ENCODE measurements around the gene OCSTAMP.

Gene OCSTAMP

DNA sequence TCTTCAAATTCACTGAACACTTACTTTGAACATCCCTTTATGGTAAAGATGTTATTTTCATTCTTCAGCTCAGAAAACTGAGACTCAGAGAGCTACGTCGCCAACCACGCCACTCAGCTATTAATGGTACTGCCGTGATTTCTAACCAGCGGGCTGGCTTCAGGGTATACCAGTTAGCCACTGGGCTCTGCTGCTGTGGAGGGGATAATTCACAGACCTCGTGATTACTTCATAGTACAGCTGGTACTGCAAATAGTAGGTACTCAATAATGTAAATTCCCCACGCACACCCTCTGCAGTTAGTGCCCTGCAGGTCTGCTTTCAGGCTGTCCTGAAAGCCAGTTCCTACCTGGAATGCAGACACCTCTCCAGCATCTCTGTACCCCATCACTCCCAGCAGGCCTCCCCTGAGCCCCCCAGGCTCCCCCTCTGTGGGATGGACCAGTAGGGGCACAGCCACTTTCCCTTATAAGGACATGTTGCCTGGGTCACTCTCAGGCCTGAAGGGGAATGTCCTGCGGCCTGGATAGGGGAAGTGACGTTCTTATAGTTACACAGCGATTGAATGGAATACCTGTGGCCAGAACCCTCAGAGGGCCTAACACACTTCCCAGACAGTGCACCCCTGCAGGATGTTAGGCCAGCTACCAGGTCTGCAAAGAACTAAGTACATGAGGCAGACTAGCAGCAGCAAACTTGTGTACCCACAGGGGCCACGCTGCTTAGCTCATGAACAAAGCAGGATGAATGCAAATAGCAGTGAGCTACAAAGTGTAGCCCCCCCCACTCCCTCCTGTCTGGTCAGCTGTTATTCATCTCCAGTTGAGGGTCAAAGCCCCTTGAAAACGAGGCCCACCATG, 1.3 kb upstream of the OCSTAMP start:
- no peak for DNase-seq

DNA sequence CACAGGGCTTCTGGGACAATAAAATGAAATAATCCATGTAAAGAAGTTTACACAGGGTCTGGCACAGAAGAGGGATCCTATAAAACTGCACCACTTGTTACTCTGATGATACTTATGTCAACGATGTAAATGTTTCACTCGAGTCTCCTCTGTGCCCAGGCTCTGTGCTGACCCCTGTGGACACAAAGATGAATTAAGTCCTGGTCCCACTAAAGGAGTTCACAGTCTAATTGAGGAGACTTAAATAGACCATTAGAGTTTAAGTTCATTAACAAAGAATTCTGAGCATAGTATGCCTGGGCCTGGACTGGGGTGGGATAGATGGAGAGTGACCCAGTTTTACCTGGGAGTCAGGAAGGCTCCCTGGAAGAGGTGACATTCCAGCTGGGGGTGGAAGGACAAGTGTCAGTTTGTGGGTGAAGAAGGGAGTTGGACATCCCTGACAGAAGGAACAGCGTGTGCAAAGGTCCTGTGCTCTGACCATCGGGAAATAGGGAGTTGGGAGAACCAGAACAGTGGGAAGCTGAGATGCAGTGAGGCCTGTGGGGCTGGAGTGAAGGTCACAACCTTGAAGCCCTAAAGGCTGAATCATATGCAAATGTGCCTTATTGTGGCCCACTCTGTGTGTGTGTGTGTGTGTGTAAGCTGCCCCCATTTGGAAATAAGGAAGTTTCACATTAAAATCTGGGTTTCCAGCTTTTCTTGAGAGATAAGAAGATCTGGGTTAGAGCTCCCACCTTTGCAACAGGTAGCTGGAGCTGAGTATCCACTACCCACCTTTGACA, 1.1 kb downstream of the OCSTAMP start:
- DNase-seq: no peak

DNA sequence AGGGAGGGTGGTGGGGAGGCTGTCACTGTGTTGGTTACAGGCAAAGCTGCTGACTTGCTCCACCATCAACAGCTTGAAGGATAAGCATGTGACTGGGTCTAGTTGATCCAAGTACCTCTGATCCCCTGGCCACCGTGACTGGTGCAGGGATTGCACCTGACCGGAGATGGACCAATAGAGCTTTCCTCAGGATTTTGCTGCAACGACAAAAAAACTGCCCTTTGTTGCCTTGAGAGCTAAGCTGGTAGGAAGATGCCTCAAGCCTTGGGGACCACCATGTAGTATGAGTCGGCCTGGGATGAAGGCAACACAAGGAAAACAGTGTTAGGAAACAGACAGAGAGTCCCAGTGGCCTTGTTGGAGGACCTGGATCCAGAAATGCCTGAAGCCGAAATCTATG, 1.8 kb downstream of the OCSTAMP start:
- no peak for DNase-seq

DNA sequence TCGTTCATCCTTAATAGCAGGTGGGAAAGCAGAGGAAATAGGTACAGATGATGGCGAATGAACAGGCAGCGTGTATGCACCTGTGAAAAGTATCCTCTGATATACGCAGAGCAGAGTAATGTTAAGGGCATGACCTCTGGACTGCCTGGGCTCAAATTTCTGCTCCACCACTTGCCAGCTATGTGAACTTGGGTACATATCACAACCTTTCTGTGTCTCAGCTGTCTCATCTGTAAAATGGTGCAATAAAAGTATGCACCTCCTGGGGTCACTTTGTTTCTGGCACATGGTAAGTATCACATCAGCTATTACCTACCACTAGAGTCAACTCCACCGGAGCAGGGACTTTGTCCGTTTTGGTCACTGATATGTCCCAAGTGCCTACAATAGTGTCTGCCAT, 2.5 kb downstream of the OCSTAMP start:
- no peak for DNase-seq

DNA sequence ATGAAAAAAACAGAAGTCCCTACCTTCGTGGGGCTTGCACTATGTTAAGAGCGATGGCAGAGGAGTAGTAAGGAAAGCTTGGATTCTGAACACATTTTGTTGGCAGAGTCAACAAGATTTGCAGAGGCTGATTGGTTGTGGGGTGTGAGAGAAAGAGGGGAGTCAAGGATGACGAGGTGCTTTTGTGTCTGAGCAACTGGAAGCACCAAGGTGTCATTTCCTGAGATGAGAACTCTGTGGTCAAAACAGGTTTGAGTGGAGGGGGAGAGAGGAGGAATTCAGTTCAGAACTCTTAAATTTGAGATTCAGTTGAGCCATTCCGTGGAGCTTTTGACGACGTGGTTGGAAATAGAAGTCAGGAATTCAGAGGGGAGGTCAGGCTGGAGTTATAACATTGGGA, 3.5 kb downstream of the OCSTAMP start:
- DNase-seq: no peak

DNA sequence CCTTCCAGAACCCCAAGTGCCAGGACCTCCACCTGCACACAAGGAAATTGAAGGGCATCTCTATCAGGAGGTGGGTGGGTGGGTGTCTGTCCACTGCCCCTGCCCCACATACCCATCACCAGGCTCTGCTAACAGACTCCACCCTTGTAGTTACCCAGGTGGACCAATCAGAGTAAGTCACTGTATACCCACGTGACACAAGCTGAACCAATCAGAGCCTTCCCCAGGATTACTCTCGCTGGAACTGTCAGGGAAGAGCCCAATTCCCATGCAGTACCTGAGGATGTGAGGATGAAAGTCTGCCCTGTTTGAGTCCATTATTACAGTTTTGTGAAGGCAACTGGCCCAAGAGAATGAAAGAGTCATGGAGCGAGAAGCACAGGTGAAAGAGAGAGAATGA, 4.2 kb downstream of the OCSTAMP start:
- DNase-seq: no peak

DNA sequence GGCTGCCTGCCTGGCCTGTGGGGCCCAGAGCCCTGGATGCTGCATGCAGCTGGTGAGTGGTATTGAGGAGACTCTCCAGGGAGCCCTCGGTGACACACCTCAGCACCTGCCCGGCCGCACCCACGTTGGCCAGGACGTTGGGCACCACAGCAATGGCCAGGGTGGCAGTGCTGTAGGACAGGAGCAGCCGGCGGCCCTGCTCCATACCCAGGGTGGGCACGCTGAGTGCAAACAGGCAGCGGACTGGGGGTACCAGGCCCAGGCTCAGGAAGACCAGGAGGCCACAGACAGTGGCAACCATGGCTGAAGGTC, 4.7 kb downstream of the OCSTAMP start:
- DNase-seq: no peak

DNA sequence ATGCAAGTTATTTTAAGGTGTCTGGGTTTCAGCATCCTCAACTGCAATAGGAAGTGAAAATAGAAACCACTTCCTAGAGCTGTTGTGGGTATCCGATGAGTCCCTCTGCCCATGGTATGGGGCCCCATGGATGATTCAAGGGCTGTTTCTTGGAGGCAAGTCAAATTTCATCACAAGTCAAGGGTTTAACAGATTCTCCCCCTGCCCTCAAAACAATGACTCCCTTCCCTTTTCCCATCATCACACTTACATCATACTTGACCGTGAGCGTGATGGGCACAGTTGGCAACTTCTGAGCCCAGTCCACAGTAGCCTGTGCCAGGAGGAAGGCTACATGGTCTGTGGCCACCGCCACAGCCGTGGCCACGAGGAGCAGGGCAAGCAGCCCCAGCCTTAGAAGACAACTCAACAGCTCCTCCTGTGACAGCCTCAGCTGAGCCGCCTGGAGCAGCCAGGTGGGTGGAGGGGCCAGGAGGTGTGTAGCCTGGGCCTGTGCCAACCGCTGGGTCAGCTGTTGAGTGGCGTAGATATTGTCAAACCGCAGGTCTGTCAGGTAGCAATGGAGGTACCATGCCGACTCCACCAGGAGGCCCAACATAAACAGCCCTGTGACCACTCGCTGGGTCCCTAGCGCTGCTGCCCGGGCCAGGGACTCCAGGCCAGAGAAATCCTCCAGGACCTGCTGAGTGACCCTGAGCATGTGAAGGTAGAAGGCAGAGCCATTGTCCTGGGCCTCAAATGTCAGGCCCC, 5.2 kb downstream of the OCSTAMP start:
- DNase-seq: no peak

DNA sequence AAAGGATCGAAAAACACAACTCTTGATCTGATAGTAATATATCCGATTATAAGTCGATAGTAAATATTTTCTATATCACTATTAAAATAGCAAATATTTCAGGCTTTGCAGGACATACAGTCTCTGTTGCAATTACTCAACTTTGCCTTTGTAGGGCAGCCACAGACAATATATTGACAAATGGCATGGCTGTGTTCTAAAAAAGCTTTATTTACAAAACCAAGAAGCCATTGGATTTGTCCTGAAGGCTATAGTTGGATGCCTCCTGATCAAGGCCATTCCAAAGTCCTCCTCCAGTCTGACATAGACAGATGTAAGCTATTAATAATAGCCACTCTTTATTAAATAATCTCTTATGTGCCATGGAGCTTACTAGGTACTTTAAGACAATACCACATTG, 5.9 kb downstream of the OCSTAMP start:
- no peak for DNase-seq

DNA sequence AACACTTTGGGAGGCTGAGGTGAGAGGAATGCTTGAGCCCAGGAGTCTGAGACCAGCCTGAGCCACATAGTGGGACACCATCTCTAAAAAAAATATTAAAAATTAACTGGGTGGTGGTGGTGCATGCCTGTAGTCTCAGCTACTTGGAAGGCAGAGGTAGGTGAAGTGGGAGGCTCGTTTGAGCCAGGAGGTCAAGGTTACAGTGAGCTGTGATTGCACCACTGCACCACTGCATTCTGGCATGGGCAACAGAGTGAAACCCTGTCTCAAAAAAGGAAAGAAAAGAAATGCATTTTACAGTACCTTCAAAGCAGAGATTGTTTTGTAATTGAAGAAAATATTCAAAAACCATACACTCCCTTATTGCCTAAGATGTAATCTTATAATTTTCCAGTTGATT, 6.5 kb downstream of the OCSTAMP start:
- DNase-seq: no peak

DNA sequence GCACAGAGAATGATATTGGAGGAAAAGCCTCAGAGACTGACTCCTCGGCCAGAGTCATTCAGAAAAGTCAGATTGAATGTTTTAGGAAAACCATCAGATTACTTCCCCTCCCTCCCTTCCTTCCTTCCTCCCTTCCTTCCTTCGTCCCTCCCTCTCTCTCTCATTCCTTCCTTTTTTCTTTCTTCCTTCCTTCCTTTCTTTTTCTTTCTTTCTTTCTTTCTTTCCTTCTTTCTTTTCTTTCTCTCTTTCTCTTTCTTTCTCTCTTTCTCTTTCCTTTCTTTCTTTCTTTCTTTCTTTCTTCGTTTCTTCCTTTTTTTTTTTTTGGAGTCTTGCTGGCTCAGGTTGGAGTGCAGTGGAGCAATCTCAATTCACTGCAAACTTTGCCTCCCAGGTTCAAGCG, 7.4 kb downstream of the OCSTAMP start:
- DNase-seq: no peak

DNA sequence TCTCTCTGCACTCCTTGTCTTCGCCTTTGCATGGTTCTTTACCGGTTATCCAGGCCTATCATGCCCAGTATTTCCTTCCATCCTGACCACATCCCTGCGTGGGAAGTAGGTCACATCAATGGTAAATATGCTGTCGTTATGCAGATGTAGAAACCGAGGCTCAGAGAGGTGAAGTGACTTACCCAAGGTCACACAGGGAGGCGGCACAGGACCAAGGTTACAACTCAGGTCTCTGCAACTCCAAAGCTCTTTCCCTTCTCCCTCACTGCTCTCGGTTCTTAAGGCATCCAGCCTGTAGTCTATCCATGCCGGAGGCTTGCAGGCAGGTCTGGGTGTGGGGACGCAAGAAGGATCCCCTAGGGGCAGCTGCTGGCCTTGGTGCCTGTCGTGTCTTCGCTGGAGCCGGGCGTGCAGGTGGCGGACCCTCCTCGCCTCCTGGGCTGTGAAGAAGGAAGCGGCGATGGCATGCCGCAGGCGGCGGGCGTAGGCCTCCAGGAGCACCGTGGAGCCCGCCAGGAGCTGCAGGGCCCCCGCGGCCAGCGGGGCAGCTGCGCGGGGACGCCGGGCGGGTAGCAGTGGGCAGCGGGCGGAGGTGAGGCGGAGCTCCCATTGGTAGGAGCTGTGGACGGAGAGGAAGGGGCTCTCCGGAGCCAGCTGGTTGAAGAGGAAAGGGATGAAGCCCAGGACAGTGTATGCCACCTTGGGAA, 9.1 kb downstream of the OCSTAMP start:
- no peak for DNase-seq

DNA sequence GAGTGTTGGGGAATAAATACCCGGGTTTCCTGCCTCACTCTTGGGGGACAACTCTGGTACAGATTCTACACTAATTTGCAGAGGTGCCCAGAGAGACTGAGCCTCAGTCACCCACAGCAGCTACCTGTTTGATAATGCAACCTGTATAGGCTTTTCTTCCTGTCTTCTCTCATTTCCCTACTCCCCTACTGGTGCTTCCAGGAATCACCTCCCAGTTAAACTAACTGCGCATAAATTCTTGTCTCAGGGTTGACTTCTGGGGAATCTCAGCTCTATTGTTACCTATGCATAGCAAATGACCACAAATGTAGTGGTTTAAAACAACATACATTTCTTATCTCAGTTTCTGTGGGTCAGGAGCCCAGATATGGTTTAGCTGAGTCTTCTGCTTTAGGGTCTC, 11.3 kb downstream of the OCSTAMP start:
- DNase-seq: no peak

DNA sequence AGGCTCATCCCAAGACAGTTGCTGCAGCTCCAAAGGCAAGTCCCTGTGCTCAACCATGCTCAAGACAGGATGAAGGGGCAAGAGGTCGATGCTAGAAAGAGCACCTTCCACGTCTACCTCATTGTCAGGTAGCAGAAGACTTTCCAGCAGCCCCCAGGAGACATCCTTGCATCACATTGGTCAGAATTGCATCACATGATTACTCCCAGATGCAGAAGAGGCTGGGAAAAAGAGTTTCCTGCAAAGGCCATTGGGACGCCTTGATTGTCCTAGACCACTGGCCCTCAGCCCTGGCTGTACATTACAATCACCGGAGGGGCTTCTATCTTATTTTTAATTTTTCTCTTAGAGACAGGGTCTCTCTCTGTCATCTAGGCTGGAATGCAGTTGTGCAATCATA, 19.8 kb downstream of the OCSTAMP start:
- no peak for DNase-seq

DNA sequence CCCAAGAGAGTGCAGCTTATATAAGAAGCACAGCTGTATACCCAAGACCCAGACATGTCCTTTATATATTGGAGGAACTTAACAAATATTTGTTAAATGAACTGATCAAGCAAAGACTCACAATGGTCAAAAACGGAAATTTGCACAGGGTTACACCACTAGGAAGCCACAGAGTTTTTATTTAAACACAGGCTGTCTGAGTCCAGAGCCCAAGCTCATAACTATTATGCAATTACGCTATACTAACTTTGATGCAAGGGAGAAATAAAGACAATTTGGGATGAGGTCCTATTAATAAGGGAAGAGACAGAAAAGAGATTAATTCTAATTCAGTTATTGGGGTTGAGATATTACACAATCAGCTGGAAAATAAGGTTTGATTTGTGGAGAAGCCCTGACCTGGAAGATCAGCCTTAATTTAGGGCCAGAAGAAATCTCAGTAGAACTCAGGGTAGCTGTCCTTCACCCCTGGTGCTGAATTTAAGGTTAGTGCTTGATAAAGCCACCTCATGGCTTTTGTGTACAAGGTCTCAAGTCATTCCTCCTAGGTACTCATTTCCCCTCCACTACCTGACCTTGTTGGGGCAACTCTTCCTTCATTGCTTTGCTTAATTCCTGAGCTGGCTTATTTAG, 26.6 kb downstream of the OCSTAMP start:
- DNase-seq: no peak

DNA sequence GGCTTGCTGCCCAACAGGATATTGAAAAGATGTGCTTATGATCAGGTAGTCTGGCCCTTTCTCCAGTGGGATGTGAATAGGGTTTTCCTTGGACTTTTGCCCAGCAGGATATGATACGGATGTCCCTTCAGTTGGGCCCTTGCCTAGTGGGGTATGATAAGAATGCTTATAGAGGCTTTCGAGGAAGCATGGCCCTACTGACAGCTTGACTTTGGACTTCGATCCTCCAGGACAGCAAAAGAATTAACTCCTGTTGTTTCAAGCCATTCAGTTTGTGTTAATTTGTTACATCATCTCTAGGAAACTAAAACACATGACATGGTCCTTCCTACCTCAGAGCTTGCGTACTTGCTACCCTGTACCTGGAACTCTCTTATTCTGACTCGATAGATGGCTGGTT, 27.3 kb downstream of the OCSTAMP start:
- DNase-seq: no peak

DNA sequence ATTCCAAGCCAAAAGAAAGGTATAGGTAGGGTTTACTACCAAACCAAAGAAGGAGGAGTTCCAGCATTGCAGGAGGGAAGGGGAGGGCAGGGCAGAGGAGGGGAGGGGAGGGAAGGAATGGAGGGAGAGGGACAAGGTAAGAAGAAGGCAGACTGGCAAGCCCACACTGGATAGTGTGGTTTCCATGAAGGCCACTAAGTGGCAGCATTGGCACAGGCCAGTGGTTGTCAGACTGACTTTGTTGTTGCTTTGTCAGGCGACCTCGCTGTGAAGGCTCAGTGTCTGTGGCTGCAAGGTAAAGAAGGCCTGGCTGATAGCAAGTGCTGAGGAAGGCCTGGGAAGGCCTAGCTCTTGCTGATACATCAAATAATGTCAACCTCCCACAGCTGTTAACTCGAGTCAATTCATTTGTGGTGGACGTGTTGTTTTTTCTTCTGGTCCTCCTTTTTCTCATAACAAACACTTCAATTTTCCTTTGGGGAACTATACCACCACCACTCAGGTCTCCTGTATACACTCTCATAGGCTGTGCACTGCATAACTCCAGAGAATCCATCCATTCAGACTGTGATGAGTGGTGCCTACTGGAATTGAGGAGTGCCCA, 29.4 kb downstream of the OCSTAMP start:
- peak; percentile 74 for DNase-seq

DNA sequence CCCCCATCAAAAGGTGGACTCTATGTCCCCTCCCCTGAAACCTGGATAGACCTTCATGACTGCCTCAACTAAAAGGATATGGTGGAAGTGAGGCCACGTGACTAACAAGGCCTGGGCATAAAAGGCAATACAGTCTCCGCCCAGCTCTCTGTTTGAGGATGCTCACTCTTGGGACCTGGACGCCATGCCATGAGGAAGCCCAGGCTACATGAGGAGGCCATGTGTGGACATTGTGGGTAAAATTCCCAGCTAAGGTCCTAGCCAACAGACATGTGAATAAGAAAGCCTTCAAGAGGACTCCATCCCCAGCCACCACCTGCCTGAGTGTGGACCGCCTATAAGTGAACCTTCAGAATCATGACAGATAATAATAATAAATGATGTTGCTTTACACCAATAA, 29.9 kb downstream of the OCSTAMP start:
- DNase-seq: no peak

DNA sequence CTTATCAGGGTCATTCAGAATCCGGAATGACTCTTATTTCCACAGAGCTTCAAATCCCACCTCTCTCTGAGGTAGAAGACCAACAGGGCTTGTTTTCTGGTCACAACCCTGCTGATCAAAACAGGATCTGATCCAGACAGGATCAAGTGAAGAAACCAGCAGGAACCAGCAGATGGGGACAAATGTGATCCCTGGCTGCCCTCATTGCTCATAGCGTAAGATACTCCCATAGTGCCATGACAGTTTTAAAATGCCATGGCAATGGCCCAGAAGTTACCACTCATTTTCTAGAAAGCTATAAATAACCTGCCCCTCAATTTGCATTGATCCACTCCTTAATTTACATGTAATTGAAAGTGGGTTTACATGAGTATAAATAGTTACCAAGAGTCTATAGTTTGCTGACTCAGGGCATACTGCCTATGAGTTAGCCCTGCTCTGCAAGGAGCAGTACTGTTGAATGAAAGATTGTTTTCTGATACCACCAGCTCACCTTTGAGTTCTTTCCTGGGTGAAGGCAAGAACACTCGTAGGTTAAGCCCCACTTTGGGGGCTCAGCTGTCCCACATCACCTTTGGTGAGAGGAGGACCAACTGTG, 30.9 kb downstream of the OCSTAMP start:
- DNase-seq: no peak

DNA sequence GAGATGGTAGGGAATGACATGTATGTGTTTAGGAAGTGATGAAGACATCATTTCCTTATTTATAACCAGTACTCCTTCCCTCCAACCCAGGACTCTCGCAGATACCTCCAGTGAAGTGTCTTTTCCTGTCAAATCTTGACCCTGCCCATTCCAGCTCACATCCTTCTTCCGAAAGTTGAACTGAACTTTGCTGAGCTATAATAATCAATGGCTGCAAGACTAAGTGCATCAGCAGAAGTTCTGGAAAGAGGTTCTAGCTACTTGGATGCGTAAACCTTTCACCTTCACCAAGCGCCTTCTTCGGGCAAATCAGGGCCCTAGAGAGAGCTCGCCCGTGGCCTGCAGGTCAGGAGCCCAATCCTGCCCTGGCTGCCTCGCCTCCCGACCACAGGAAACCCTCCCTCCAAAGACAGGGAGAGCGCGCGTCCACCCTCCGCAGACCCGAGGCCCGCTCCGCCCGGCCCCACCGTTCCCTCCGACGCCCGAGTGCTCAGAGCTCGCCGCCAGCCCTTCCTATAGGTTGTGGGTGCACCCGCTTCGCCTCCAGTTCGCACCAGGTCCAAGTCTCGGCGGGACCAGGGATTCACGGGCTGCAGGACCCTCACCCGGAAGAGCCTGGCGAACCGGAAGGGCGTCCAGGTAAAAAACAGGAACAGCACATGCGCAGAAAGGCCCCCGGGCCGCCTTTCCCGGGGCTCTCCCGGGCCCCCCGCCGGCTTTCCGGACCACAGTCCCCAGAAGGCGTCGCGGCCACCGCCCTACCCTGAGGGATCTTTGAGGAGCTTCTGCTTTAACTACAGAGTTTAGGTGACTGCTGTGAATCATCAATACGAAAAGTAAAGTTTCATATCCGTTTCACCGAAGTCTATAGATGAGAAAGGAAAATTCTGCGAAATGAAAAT, 37.3 kb downstream of the OCSTAMP start, which contains the start of gene ZNF334:
Gene ZNF334 (minus strand): TSS at position 617 of the 902 bp plus-strand sequence. CDS start 1,457 bp downstream, outside the sequence.
- DNase-seq: peak; percentile 95

DNA sequence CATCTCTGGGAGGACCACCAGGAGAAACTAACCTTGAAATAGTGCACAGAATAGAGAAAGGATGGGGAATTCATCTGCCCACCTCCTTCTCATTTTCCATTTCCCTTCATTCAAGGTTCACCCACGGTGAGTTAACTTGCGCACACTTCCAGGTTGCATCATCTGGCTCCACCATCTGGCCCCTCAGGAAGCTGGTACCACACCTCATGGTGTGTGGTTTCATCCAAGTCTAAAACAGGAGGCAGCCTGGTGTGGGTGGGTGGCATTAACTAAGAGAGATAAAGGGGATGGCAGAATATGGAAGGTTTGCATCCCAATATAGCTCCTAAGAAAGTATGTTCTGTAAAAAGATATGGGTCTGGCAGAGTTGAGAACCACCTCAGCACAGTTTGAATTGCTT, 40.9 kb downstream of the OCSTAMP start:
- peak; percentile 80 for DNase-seq

Data from NCI-H2171 treated with DMSO at 0.1 percent for 48 hours (cell line).